Left renal pelvis (tissue), 4 donors: Measurements from ENCODE around the gene COPE. TPM values are rescaled to one million over a fixed set of nuclear protein-coding genes. Genes with fewer than 3 reads are reported as not detected.
A peak's percentile ranks its signal among the peaks of the same experiment; 100 is the strongest.
"Not testable (repeated sequence)": the region's sequence is repeated elsewhere in the genome, so short reads cannot be mapped to it uniquely, and the experiment has no call there.

Experiments
- DNase-seq, 4 donors: peaks; one replicate each; pipeline ENCODE4 v3.0.0-alpha.2; 2013; ENCODE audit warnings: low read depth in 4 of 4, low spot score in 3 of 4
- polyA plus RNA-seq, 4 donors: library from polyadenylated mRNA; unstranded; fragments of 120-200 nt; gene quantifications; one replicate each; pipeline ENCODE4 v1.2.1, GENCODE V29; 2013; ENCODE audit not compliant: insufficient read length in 4 of 4

Gene COPE
- polyA plus RNA-seq, 4 donors: 86.5 to 125 (median 98.0) TPM

DNA sequence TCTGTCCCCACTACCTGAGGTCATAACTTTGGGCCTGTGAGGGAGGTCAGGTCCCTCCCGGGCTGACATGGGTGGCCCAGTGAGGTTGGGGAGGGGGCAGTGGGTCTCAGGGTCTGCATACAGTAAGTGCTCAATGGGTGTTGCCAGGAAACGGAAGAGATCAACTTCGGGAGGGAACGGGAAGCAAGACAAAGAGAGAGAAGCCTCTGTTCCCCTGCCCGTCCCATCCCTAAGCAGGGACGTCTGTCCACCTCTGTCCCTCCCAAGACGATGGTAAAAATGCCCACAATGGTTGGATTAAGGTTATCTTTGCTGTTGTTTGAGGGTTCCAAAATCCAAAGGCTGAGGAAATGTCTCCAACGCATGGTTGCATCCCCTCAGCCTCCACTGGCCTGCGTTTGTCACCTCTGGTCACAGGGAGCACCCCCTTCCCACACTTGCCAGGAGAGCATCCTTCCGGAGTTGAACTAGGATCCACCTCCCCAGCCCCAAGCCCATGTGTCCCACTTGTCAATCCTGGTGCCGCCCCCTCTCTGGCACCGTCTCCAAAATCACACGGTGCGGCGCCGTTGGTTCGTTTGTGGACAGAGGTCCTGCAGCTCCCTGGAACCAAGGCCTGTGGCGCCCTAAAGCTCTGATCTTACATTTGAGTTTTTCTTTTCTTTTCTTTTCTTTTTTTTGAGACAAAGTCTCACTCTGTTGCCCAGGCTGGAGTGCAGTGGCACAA is 22.6 kb upstream of the COPE start:
- no peak for DNase-seq

DNA sequence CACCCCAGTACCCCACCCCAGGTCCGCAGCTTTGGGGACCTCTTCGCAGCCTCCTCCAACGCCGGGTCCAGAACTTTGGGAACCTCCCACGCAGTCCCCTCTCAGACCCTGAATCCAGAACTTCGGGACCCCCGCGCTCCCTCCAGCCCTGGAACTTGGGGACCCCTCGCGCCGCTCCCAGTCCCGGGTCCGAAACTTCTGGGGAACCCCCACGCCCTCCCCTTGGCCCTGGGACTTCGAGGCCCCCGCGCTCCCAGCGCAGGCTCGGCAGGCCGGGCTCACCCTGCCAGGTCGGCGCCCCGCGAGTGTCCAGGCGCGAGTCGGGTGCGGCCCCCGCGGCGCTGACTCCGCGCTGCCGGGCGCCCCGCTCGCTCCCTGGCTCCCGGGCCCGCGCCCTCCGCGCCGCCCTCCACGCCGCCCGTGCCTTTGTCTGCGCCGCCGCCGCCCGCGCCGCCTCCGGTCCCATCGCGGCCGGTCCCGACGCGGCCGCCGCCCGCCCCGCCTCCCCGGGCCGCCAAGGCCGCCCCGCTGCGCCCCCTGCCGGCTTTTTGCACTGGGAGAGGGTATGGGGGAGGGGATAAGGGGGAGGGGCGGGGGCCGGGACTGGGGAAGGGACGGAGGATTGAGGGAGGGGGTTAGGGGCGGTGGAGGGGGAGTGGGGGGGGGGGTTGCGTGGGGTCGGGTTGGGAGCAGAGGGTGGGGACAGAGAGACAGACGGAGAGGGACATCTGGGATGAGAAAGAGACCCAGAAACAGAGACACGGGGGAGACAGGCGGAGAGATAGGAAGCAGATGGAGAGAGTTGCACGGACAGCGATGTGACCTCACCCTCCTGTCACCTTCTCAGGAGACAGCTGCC is 21.8 kb upstream of the COPE start, which contains the start of gene HOMER3:
TSS of gene HOMER3 (minus strand) at position 449 of the 859 bp plus-strand sequence. CDS start 2,235 bp downstream, outside the sequence.
- peak in 2 of 4 donors; percentile 55 to 61 for DNase-seq

DNA sequence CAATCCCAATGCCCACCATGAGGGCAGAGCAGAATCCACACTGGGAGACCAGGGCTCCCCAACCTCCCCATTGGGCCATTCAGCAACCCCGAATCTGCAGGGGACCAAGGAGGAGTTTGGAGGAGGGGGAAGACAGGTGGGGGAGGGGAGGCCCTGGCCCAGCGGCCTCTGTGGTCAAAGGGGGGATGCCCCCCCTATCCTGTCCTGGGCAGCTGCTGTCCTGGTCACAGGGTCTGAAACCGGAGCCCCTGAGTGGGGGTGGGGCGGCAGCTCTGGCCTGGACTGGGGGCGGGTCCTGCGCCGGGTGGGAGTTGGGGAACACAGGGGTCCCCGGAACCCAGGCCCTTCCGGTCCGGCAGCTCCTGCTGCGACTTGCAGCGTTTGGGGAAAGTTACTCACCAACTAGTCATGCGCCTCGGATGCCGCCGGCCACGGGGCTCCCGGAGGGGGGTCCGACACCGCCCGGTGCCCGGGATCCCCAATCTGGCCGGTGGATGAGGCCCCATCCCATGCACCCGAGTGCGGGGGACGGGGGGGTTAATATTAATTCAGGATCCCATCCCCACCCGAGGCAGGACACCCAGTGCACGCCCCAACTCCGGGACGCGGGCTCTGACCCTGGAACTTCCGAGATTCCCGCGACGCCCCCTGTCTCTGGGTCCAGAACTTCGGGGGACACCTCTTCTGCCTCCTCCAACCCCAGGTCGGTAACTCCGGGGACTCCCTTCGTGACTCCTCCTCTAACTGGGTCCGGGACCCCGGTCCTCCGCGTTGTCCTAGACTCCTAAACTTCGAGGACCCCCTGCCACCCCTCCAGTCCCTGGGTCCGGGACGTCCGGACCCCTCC is 21.0 kb upstream of the COPE start:
- DNase-seq: no peak

DNA sequence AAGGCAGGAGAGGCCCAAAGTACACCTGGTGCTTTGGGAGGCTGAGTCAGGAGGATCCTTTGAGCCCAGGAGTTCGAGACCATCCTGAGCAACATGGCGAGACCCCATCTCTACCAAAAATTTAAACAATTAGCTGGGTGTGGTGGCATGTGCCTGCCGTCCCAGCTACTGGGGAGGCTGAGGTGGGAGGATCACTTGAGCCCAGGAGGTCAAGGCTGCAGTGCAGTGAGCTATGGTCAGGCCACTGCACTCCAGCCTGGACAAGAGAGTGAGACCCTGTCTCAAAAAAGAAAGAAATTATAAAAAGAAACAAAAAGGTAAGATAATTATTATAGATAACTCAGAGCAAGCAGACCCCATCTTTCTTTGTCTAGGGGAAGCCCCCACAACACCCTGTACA is 20.0 kb upstream of the COPE start:
- no peak for DNase-seq

DNA sequence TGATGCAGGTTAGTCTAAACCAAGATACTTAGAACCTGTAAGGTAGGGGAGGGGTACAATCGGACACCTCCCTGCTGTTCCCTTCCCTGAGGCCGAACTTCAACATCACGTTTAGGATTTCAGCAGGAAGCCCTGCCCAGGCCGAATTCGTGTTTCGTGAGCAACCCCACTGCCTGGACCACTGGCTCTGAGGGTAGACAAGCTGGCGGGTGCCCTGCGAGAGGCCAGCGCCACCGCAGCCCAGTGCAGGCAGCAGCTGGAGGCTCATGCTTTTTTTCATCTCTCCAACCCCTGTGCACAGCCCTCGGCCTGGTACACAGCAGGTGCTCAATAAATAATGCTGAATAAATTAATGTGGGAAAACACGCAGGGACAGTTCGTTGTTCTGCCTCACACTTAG is 14.1 kb upstream of the COPE start:
- no peak for DNase-seq

DNA sequence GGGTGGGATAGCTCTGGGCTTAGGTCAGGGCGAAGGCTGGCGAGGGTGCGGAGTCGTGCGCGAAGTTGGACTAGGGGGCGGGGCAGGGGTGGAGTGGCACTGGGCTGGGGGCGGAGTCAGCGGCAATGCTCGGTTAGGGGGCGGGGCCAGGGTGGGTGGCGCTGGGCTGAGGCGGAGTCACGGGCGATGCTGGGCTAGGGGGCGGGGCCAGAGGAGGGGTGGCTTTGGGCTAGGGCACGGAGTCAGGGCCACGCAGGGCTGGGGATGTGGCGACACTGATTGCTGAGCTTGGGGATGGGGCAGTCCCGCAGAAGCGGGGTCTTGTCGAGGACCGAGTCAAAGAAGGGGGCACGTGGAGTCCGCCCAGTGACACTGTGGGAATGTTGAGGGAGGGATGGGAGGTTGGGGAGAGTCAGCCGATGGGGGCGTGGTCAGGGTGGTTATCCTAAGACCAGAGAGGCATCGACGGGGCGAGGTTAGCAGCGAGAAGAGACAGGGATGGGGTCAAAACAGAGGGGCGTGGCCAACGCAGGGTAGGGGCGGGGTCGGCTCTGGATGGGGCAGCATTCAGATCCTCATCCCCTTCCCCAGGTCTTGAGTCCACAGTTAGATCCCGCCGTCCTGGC is 13.1 kb upstream of the COPE start:
- DNase-seq: no peak

- no peak for DNase-seq
Observed at GRCh38 chr19:18931316-18932162, 12.4 kb upstream of the COPE start.

DNA sequence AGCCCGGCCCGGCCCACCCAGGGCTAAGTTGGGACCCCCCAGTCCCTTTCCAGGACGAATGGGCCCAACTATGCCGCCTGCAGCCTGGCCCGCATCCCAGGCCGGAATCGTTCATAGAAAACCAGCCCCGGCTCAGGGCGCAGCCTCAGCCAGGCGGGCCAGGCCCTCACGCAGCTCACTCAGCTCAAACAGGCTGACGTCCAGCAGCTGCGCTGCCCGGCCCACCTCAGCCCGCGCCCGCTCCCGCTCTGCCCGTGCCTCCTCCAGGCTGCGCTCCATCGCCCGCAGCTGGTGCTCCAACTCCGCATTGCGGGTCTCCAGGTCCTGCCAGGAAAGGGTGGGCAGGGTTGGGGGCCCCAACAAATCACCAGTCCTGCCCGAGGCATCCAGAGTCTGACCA is 10.1 kb upstream of the COPE start:
- no peak for DNase-seq

GRCh38 chr19:18928018-18928805 is 9.0 kb upstream of the COPE start:
- DNase-seq: no peak

GRCh38 chr19:18924684-18925213 is 5.6 kb upstream of the COPE start:
- DNase-seq: no peak

- no peak for DNase-seq
Observed at GRCh38 chr19:18922228-18922985, 3.2 kb upstream of the COPE start.

DNA sequence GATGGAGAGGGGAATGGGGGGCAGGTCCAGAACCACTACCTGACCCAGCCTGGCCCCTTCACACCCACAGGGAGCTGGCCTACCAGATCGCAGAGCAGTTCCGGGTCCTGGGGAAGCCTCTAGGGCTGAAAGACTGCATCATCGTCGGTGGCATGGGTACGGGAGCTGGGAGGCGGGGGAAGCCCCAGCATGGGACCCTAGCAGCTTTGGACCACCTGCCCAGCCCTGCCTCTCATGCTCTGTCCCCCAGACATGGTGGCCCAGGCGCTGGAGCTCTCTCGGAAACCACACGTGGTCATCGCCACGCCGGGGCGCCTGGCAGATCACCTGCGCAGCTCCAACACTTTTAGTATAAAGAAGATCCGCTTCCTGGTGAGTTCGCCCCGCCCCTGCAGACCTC is 2.4 kb upstream of the COPE start:
- DNase-seq: no peak

DNA sequence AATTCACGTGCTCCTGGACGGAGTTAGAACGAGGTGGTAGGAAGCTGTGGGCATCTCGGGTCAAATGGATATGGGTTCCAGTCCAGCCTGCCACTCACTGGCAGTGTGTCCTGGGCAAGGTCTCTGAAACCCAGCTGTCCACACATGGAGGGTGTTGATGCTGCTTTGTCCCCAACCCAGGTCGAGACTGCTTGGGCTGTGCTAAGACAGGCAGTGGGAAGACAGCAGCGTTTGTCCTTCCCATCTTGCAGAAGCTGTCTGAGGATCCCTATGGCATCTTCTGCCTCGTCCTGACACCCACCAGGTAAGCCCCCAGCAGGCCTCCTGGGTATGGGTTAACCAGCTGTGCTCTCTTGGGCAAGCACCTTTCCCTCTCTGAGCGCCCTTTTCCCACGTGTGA is 1.2 kb upstream of the COPE start:
- no peak for DNase-seq

DNA sequence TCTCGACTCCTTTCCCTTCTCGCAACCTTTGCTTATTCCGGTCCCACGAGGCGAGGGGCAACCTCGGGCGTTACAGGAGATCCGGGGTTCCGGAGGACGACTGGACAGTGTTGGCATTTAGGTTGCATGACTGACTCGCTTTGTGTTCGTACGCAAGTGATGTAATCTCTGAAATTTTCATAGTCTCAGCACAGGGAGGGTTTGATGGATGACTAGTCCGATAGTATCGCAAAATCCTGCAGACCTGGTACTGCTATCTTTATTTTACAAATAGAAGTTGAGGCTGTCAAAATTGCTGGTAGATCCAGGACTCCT is 670 bp upstream of the COPE start:
- no peak for DNase-seq

DNA sequence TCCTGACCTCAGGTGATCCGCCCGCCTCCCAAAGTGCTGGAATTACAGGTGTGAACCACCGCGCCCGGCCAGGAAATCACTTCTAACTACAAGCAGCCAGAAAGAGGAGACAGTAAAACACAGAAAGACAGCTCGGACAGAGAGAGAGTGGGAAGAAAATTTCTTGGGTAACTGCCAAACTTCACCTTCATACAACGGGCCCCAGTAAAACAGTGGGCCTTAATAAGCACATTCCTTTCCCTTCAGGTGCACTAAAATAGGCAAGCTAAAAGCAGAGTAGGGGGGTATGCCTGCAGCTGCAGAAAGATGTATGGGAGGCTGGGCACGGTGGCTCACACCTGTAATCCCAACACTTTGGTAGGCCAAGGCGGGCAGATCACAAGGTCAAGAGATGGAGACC is 1.6 kb downstream of the COPE start:
- not testable (repeated sequence) for DNase-seq

DNA sequence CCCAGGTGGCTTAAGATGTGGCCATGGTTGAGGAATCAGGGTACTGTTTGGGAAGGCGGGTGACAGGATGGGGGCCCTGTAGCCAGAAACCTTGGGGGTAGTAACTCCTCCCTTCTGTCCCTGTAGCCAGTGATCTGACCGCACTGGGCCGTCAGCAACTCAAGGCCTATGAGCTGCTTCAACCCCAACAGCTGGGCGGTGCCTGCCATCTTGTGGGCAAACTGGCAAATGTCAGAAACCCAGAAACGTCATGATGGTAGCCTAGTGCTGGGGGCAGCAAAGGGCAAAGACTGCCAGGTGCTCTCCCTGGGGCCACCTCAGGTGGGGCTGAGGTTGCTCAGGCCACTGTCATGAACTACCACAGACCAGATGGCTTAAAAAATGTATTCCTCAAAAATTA is 3.5 kb downstream of the COPE start:
- no peak for DNase-seq

DNA sequence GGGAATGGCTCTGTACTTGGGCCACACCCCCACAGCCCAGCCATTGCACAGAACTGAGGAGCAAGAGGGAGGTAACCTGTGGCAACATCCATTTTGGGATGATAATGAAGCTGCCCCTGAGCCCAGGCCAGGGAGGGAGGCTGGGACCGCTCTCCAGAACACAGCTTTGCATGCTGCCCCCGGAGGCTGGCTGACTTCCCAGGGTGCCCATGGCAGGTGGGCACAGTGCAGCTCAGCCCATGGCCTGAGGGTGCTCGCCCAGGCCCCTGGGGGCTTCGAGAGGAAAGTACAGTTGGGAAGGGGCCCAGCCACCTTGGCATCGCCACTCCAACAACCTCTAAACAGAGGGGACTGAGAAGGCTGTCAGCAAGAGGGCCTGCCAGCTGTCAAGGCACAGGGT is 5.7 kb downstream of the COPE start:
- no peak for DNase-seq

DNA sequence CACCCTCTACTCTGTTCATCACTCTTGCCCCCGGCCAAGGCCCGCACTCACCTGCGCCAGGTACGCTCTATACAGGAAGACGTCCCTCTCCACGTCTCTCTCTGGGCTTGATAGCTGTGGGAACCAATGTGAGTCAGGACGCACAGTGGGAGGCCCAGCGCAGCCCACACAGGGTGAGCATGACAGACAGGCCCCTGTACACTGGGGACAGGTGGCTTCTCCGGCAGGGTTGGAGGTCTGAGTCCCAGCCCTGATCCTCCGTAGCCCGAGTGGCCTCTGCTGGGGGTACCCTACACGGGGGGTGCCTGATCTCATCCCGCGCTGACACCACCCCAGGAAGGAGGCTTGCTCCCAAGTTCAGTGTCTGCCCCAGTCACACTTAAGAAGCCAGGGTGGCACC is 6.3 kb downstream of the COPE start:
- no peak for DNase-seq
